ENCODE data around the gene PIGU. TPM values are rescaled to one million over a fixed set of nuclear protein-coding genes. Genes with fewer than 3 reads are reported as not detected.

The PIGU gene
- 24.7 to 28.4 TPM (median 27.8 TPM) in 5 replicates for total RNA-seq (2022; extraction: Qiagen RNA extraction)

GRCh38 chr20:34676642-34677373 is at the start of gene PIGU:
Gene PIGU, minus strand, starts transcription at chr20:34677092. Its CDS starts 7 bp downstream, at chr20:34677085.

GRCh38 chr20:34704177-34705007 is 27.5 kb upstream of the PIGU start, which contains the start of gene TP53INP2:
Gene TP53INP2, plus strand, starts transcription at chr20:34704344. Its CDS starts 4,396 bp downstream, at chr20:34708740.

DNA sequence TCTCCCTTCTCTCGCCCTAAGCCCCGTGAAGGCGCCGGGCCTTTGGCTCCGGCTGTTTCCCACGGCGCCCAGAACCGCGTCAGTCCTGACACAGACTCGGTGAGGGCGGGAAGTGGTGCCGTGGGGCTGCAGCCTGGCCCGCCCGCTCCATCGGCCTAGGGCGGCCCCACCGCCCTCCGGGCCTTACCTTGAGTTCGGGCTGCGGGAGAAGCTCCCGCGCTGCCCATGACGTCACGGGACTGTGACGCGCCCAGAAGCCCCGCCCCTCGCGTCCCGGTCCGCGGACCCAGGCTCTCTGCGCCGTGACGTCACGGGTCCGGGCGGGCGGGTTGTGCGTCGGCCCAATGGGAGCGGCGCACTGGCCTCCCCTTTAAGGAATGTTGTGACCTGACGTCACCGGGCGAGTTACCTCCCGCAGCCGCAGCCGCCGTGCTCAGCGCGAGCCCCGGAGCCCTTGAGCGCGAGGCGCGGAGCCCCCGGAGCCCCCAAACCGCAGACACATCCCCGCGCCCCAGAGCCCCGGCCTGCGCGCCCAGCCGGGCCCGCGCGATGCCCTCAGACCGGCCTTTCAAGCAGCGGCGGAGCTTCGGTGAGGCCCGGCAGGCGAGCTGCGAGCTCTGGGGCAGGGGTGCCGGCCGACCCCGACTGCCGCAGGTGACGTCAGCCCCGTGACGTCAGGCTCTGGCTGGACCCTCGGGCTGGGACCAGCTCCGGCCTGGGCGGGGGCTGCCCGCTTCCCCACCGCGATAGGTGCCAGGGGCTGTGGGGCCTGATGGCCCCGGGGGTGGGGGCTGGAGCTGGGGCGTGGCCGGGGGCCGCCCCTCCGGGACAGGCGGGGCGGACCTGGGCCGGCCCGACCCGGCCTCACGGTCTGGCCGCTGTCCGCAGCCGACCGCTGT is 118.3 kb downstream of the PIGU start, which contains the start of gene MAP1LC3A:
Gene MAP1LC3A, plus strand, starts transcription at position 399 of the 899 bp plus-strand sequence. Its CDS starts 151 bp downstream, at position 550.

GRCh38 chr20:34516247-34517113 is 160.4 kb downstream of the PIGU start, which contains the start of gene DYNLRB1:
Gene DYNLRB1, plus strand, starts transcription at chr20:34516422. Its CDS starts 37 bp downstream, at chr20:34516459.

Other genes starting within 250 kb of the PIGU start
- gene DYNLRB1, start 160.7 kb downstream of the PIGU start, total RNA-seq (2022; extraction: Qiagen RNA extraction): 227 to 246 TPM (median 240 TPM) in 5 replicates
- gene MAP1LC3A, start 118.4 kb downstream of the PIGU start, total RNA-seq (2022; extraction: Qiagen RNA extraction): 19.3 to 31.2 TPM (median 27.2 TPM) in 5 replicates
- 6.3 to 8.2 TPM (median 7.4 TPM) in 5 replicates for gene TP53INP2, start 27.3 kb upstream of the PIGU start, total RNA-seq (2022; extraction: Qiagen RNA extraction)
- 17.0 to 20.6 TPM (median 19.3 TPM) in 5 replicates for gene NCOA6, start 148.6 kb upstream of the PIGU start, total RNA-seq (2022; extraction: Qiagen RNA extraction)
- gene GGT7, start 195.8 kb upstream of the PIGU start, total RNA-seq (2022; extraction: Qiagen RNA extraction): 5.7 to 8.2 TPM (median 7.8 TPM) in 5 replicates
- gene ACSS2, start 199.5 kb upstream of the PIGU start, total RNA-seq (2022; extraction: Qiagen RNA extraction): 9.1 to 9.9 TPM (median 9.7 TPM) in 5 replicates